Right ventricle myocardium superior (tissue), 1 donor: ENCODE data around the gene LRRC7. TPM values are rescaled to one million over a fixed set of nuclear protein-coding genes. Genes with fewer than 3 reads are reported as not detected.
"Not testable (repeated sequence)": the region's sequence is repeated elsewhere in the genome, so short reads cannot be mapped to it uniquely, and the experiment has no call there.

Experiments
- ATAC-seq: fragments of 200-7000 bp; cut with Tn5 transposase; one replicate; pipeline ENCODE4 v1.9.1; 2020; ENCODE audit warnings: mild to moderate bottlenecking; ENCODE audit not compliant: poor library complexity
- DNase-seq: peaks from one replicate; pipeline ENCODE4 v3.0.0-alpha.2; 2020
- intact Hi-C: fragments of 100-400 bp; cut with DNase I; formaldehyde crosslinking; loops from one replicate; pipeline ENCODE4 v1.11.2; 2022
- total RNA-seq: library from RNA; stranded (reverse); fragmentation: NEBNext Ultra II Directional; extraction: Animal tissue kit (Norgen Biotek cat#: 25700); gene quantifications from one replicate; pipeline ENCODE4 v1.2.1, GENCODE V29; 2021
- donor health status: DM: no; HTN: yes; CAD: no; lungs with severe emphysema.

LRRC7 gene
- total RNA-seq, 1 donor from 2014 or later: 3.0 TPM

DNA sequence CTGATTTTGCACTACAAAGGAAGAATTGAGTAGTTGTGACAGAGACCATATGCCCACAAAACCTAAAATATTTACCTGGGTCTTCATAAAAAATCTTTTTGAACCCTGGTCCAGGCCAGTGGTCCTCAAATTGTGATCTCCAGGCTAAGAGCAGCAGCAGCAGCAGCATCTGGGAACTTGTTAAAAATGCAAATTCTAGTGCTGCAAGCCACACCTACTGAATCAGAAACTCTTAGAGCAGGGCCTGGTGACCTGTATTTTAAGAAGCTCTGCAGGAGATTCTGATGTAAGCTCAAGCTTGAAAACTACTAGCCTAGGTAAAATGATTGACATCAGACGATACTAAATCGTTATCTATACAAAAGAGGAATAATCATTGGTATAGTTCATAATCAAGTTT lies 112.2 kb downstream of the LRRC7 start:
- intact Hi-C loops: no loop called here
- DNase-seq (no peak), ATAC-seq (no peak)

DNA sequence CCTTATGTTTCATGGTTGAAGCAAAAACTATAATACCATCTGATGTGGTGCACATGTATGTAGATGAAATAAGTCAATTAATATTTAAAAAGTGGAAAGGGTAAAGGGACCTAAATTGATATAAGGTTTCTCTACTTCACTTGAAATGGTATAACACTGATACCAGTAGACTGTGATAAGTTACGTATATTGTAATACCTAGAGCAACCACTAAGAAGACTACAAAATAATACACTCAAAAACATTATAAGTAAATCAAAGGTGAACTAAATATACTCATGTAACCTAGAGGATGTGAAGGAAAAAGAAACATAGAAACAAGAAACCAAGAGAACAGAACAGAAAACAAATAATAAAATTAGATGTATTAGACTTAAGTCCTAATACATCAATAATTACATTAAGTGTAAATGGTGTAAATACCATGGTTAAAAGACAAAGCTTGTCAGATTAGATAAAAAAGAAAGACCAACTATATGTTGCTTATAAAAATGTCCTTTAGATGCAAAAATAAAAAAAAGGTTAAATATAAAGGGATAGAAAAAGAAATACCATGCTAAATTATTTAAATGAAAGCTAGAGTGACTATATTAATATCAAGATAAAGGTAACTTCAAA lies 118.8 kb downstream of the LRRC7 start:
- intact Hi-C loops: no loop called here
- DNase-seq: no peak
- ATAC-seq: no peak

DNA sequence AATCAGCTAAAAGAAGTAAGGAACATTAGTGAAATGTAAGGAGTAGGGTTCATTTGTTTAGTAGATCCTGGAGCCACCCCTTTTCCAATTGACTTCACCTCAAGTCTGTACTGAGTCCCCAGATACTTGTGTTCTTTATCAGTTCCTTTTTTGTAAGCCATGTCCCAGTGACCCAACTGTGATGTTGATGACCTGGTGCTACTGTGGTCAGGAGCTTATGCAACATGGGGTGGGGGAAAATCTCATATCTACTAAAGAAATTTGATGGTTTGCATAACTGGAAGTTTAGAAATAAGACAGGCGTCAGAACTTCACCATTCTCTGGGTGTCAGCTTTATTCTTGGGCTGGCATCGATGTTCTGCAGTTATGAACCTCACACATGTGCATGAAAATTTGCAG lies 120.5 kb downstream of the LRRC7 start:
- ATAC-seq: no peak
- intact Hi-C loops: no loop called here
- no peak for DNase-seq

DNA sequence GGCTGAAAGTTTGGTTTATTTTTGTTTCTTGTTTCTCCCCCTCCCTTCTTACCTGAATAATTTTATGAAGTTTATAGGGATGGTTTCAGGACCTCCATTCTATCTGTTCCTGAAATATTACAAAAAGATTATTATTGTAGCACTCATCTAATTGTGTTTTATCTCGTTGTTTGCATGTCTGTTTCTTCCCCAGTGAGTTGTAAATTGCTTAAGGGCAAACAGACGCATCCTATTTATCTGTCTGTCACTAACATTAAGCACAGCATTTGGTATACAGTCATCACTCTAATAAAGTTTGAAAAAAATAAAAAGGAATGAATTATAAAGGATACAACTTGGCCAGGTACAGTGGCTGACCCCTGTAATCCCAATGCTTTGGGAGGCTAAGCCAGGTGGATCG lies 123.5 kb downstream of the LRRC7 start:
- ATAC-seq (no peak), DNase-seq (no peak)
- intact Hi-C loops: no loop called here

DNA sequence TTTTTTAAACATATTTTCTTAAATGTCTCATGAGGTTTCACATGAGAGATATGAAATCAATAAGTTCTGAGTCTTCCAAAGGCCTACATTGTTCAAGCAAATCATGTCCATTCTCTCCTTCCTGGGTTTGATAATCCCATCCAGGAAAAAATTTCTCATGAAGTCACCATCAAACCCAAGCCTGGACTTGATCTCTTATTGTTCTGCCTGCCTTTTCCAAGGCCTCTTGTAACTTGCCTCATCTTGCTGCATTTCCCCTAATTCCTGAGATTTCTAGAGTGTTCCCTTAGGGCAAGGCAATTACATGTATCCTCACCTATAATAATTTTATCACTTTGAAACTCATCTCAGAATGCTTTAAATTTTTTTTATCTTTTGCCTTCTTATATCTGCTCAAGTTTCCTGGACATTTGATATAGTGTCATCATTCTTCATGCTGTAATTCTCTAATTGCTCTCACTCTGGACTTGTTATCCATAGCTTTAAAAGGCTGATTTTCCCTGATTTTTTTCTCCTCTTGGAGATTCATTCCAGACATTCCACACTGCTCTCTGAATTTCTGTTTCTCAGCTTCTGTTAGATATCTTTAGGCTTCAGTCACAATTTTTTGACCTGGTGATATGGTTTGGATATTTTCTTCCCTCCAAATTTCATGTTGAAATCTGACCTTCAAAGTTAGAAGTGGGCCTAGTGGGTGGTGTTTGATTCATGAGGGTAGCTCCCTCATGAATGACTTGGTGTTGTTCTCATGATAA lies 126.4 kb downstream of the LRRC7 start:
- DNase-seq: no peak
- intact Hi-C loops: no loop called here
- no peak for ATAC-seq

DNA sequence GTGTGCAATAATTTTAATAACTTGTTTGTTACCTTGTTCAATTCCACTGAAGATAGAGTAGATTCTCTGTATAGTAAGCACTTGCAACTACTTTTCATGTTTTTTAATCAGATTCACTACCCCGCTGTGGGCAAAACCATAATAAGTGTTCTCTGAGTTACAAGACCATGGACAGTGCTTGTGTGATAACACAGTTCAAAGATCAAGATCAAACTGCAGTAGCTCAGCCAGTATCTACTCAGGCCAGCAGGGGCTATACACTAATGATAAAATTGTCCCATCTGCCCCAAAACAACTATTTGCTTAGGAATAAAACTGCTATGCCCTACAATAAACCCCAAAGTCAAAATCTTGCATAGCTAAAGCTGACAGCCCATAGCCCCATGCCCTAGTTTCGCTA lies 129.6 kb downstream of the LRRC7 start:
- DNase-seq (no peak), ATAC-seq (no peak)
- intact Hi-C loops: no loop called here

DNA sequence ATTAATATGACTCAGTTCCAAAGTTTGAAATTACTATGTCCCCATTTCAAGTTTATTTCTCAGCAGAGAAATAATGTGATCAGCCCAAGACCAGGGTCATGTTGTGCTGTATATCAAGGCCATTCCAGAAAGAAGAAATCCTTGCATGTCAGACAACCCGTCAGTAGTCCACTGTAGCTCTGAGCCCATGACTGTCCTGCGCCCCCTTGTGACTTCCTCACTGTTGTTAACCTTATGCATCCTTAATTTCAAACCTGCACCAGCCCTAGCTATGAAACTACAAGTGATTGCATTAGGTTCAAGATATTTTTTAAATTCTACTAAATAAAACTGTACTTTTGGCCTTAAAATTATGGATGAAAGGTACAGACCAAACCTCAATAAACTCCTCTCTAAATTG lies 133.0 kb downstream of the LRRC7 start:
- intact Hi-C loops: no loop called here
- no peak for DNase-seq
- ATAC-seq: no peak

DNA sequence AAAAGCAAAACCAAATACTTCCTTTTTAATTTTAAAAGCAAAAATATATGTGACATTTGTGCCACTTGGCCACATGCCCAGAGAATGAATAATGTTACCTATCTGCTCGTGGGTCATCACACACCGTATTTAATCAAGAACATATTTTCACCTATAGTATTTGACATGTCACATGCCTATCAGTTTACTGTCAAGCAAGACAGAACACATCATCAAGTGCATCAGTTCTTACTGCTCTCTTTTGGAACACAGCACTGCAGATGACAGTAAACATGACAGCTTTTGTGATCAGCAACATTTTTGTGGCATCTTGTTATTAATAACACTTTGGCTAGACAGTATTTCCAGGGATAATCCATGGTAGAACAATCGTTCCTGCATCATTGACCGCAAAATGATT lies 134.4 kb downstream of the LRRC7 start:
- intact Hi-C loops: no loop called here
- peak; percentile 52 for ATAC-seq
- DNase-seq: no peak

DNA sequence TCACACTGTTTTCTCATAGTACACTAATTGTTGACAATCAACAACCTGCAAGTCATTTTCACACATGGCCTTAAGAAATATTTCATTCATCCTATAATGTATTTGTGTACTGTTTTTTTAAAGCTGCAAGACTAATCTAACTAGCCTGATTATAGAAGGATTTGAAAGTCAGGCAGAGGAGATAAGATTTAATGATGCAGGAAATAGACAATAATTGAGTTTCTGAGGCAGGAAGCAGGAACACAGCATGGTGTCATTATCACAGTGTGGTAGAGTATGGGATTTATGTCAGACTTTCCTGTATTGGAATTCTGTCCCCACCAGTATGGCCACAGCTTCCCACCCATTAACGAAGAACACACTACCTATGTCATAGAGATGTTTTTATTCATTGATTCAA lies 138.8 kb downstream of the LRRC7 start:
- intact Hi-C loops: no loop called here
- DNase-seq: no peak
- no peak for ATAC-seq

DNA sequence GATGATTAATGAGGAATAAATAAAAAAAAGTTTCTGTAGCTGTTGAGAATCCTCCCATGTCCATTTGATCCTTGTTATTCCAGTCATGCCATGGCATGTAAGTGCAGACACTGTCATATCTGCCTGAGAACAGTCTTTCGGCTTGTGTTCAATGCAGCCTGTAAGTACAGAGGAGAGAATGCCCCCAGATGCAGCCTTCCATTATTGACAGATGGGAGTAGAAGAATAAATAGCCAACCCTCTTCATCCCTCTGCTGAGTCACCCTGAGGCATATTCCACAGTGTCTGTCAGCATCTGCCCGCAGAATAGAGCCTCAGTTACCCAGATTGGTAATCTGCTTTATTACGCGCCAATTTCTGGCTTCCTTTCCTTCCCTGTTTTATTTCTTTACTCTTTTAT lies 139.4 kb downstream of the LRRC7 start:
- ATAC-seq: no peak
- intact Hi-C loops: no loop called here

DNA sequence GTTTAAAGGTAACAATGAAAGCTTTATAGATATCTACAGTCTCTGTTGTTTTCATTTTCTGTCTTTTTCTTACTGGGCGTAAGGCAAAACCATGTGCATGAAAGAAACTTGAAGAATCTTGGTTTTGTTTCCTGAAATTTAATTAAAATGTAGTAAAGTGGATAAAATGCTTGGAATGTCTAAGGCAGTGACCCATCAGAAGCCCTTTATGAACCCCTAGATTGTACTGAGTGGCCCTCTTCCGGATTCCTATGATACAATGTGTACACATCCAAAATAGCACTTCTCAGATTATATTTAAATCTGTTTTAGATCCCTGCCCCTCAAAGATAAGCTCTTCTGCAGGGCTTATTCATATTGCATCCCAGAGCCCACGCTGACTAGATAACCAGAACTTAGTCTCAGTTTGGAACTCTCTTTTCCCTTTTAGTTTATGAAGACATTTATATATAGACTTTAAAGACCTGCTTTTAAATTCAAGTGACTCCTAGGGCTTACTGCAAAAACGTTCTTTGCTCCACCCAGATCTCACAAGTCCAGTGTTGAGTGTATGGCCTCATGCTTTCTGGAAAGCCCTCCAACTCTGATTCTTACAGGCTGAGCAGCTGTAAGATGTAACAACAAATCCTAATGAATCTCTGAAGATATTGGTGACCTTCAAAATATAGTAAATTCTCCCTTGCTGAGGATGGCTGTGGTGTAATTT lies 142.9 kb downstream of the LRRC7 start:
- ATAC-seq (peak; percentile 64), DNase-seq (no peak)
- intact Hi-C loops: no loop called here

More for the DNA sequence above, 139.4 kb downstream of the LRRC7 start:
- DNase-seq: no peak

DNA sequence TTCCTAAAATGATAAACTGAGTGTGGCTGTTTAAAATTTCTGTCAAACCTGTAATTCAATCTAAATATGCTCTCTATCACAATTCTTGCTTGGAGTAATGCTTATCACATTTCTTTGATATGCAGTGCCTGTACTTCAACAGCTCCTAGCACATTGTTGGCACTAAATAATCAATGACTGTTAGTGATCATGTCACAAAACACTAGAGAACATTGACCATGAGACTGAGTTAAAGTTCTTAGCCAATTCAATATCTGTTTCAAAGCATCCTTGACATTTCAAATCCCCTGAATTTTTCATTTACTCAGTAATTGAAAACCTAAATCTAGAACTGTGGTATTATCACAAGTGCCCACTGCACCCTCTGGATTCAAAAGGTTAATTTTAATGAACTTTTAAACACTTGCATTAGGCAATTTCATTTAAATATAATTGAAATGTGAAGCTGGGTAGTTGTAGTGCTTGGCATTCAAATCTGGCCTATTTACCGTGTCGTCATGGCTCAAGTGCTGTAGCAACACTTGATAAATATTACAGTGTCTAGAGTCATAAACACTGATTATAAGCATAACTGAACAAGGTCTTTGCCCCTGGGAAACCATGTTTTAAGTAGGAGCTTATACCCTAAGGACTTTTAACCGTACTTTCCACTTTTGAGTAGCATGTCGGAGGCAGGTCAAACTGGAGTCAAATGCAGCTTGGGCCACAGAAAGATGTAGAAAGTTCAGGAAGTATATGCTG lies 143.6 kb downstream of the LRRC7 start:
- DNase-seq (no peak), ATAC-seq (peak; percentile 89)
- intact Hi-C loops: no loop called here

DNA sequence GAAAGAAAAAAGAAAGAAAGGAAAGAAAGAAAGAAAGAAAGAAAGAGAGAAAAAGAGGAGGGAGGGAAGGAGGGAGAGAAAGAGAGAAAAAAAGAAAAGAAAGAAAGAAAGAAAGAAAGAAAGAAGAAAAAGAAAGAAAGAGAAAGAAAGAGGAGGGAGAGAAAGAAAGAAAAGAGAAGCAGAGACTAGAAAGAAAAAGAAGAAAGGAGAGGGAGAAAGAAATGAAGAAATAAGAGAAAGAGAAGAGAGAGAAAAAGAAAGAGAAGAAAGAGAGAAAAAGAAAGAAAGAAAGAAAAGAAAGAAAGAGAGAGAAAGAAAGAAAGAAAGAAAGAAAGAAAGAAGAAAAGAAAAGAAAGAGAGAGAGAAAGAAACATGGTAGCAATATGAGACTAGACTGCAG lies 150.1 kb downstream of the LRRC7 start:
- DNase-seq, ATAC-seq, intact Hi-C loops: not testable (repeated sequence)

DNA sequence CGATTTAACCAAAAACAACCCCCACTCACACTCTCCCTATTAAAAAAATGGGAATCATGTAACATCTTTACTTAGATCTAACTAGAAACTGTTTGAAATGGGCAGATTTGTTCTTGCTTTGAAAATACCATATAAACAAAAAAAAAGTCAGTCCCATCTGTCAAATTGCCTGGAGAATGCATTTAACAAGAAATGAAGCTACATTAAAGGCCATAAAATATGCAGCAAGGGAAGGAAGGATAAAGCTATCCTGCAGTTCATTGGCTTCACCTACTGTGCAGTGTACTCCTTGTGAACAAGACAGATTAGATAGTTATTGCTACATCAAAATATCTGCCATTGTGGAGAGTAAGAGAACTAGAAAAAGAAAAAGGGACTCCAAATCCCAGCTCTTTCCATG lies 160.5 kb downstream of the LRRC7 start:
- intact Hi-C loops: no loop called here
- no peak for DNase-seq
- no peak for ATAC-seq

DNA sequence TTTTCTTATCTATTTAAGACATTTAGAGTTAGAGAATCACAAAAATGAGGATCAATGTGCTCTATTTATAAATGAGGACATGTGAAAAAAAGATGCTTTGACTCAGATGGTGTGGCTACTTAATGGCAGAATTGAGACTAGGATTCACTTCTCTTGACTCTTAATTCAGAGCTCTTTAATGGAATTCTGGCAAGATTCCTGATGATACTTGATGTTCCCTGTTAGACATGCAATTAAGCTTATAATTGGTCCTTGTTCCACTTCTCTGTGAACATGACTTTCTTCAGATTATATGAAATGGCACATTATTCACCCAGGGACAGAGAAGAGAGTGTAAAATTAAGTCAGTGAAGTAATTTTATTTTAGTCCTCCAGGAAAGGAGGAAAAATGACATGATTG lies 165.3 kb downstream of the LRRC7 start:
- ATAC-seq: no peak

DNA sequence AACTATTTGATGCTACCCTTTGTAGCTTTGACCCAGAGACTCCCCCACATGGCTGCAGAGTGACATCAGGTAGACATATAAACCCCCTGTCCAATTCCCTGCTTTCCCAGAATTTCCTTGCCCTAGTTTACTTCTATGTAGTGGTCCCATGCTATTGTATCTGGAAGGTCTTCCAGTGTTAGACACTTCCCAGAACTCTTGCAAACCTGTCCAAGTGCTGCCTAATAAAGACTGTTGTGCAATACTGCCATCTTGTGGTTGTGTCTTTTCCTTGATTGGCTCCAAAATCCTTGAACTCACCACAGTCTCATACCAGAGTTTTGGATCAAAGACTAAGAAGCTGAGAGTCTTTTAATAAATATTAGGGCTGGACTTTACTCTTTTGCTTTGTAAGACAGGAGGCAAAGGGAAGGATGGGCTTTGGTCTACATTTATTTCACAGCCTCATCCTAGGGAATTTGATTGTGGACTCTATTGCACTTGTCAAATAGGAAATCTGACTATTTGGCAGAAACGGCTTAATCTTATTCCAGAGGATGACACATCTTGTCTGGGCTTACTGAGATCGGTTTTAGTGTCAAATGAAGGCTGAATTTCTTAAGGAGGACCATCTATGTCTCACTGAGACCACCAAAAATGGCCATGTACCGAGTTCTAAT lies 169.9 kb downstream of the LRRC7 start:
- ATAC-seq (peak; percentile 79), DNase-seq (no peak)
- intact Hi-C loops: no loop called here

More for the DNA sequence above, 165.3 kb downstream of the LRRC7 start:
- DNase-seq: no peak
- intact Hi-C loops: no loop called here

DNA sequence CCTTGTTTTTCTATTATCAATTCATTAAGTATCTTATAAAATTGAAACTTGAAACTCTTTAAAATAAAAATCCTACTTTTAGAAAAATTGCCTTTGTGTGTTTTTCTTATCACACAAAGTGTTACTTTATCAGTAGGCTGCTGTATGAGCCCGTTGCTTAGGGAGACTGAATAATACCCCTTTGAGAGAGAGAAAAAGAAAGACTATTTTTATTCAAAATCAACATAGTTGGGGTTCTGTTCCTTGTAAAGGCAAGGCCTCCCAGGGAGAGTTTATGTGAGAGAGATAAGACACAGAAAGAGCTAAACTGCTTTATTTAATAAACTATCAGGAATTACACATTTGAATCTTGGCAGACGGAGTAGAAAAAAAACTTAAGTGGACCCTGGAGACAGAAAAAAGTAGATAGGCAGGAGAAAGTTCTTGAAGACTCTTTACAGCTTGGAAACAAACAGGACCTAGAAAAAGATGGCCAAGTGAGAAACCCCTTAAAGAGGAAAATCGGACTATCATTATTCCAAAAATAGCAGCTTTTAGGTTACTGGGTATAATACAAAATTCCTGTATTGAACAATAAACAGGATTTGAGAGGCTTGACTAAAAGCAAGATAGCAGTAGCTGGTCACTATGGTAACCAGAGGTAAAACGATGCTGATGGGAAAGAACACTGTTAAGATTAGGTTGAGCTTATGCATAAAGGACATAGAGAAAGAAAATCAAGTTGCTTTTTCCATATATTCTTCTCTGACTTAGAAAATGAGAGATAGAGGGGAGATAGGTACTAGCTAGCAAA lies 170.9 kb downstream of the LRRC7 start:
- ATAC-seq: peak; percentile 15
- intact Hi-C loops: no loop called here
- DNase-seq: no peak

DNA sequence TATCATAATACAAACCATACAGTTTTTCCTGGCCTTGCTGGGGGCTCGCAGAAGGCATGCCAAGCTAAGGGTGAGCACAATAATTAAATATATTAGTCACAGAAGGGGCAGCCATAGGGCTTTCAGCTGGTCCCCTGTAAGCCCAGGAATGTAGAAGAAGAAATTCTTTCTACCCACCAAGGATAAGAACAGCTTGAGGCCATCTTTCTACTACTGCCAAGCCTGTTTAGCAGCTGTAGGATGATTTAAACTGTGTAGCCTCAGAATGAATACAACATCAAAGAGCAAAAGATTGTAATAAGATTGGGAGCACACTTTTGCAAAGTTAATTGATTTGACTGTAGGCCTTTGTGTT lies 171.5 kb downstream of the LRRC7 start:
- intact Hi-C loops: no loop called here
- no peak for ATAC-seq

More for the DNA sequence above, 171.5 kb downstream of the LRRC7 start:
- DNase-seq: no peak
